ENCODE data around the gene YIPF5.

DNA sequence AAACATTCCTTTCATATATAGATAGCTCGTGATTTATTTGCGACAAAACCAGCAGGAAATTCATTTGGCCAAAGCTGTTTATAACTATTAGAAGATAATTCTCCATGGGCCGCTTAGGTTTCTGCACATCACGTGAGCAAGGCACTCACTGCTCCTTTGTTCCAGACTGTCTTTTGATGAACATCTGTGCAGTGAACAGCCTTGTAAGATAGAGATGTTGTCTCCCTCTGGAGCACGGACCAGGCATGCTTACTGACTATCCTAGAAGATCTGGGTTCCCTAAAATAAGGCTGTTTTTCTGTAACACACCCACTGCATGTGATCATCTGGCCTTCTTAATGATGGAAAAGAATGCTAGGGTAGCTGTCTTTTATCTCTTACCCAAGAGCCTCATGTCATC is 30.9 kb downstream of the YIPF5 start:
- TF ChIP-seq, protein P1, sequence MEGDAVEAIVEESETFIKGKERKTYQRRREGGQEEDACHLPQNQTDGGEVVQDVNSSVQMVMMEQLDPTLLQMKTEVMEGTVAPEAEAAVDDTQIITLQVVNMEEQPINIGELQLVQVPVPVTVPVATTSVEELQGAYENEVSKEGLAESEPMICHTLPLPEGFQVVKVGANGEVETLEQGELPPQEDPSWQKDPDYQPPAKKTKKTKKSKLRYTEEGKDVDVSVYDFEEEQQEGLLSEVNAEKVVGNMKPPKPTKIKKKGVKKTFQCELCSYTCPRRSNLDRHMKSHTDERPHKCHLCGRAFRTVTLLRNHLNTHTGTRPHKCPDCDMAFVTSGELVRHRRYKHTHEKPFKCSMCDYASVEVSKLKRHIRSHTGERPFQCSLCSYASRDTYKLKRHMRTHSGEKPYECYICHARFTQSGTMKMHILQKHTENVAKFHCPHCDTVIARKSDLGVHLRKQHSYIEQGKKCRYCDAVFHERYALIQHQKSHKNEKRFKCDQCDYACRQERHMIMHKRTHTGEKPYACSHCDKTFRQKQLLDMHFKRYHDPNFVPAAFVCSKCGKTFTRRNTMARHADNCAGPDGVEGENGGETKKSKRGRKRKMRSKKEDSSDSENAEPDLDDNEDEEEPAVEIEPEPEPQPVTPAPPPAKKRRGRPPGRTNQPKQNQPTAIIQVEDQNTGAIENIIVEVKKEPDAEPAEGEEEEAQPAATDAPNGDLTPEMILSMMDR (IDR thresholded peaks at IDR 0.05), result no peak
- TF ChIP-seq POLR2A (IDR thresholded peaks at IDR 0.05), result no peak
